Measurements from ENCODE around the gene SKI. TPM values are rescaled to one million over a fixed set of nuclear protein-coding genes. Genes with fewer than 3 reads are reported as not detected.

SKI gene
- total and polyA plus RNA-seq, 9 of the 15 experiments (the other 6 are each of a cell fraction or from before 2014, with no cell fraction given), result 0.10 to 60.5 (median 4.6) TPM

DNA sequence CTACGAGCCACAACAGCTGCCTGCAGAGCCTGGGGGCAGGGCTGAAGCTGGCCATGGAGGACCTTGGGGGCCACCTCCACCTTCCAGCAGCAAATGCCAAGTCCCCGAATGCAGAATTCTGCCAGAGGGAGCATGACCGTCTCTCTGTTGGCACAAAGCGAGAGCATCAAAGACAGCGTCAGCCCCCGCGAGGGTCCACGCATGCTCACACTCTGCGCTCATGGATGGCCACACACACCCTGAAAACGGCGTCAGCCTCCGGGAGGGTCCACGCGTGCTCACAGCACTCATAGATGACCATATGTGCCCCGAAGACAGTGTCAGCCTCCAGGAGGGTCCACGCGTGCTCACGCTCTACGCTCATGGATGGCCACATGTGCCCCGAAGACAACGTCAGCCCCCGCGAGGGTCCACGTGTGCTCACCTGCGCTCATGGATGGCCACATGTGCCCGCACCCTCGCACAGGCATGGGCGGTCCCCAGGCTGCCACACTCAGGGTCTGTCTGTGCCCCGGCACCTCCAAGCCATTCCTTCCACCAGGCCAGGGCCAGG, 116.7 kb downstream of the SKI start:
- Histone ChIP-seq H3K27me3 (ENCODE audit: control insufficient read depth in 2 of 2, insufficient read depth in 2 of 2, low read length in 2 of 2) (peaks cover 69 to 88% of the 10 kb centered on the region in 2 experiments; a peak in 4 of 5 replicates), H3K4me3 (no peak overlapping the region), H3K79me2 (ENCODE audit: control insufficient read depth, insufficient read depth, low read length) (no peaks in the 10 kb centered on the region), H3K9ac (ENCODE audit: insufficient read depth in 1 of 2, low read depth in 2 of 2, low read length in 2 of 2) (no peak overlapping the region), H3K36me3 (ENCODE audit: control insufficient read depth, insufficient read depth, low read length) (no peaks in the 10 kb centered on the region), H3K9me3 (replicated peaks; ENCODE audit: control insufficient read depth, insufficient read depth, low read depth, low read length) (no peaks in the 10 kb centered on the region), H3K4me1 (replicated peaks in 1 of 2; ENCODE audit: control insufficient read depth in 2 of 2, insufficient read depth in 2 of 2, low read length in 2 of 2) (peaks cover 0 to 41% of the 10 kb centered on the region in 2 experiments; a peak in 2 of 5 replicates), H2AFZ (ENCODE audit: low read depth, low read length) (no peak overlapping the region), H3K27ac (ENCODE audit: extremely low read depth, low read depth, low read length) (no peak overlapping the region), H3K4me2 (ENCODE audit: insufficient read depth, low read length) (no peak overlapping the region), H3K9me1 (ENCODE audit: control insufficient read depth, insufficient read depth, low read length) (no peaks in the 10 kb centered on the region), H4K20me1 (replicated peaks; ENCODE audit: control insufficient read depth, insufficient read depth, low read length) (peaks cover 16% of the 10 kb centered on the region)
- FAIRE-seq (no peak), ATAC-seq (no peak), DNase-seq (ENCODE audit: extremely low read depth in 1 of 4, low spot score in 3 of 4) (no peak)
- CTCF ChIA-PET (ENCODE audit: low intra/inter-chr PET ratio), result no interaction called here
- no TSS peak for BruUV-seq (replicated peaks)
- intact Hi-C loops (cut with micrococcal nuclease), result no loop called here
- 28% methylated on average over 29 of the region's 29 CpGs for WGBS (ENCODE audit: insufficient coverage, low coverage, missing lambda C conversion rate)
- in situ Hi-C loops (cut with MboI), result no loop called here
- POLR2A ChIA-PET, result interaction anchor here (0.7 kb wide), 1 partner anchor 11 kb away, joined by 4 read pairs; no protein-coding TSS in a partner anchor
- TF ChIP-seq CREM (IDR thresholded peaks at IDR 0.05; ENCODE audit: low read depth) (no peak), ASH1L (IDR thresholded peaks at IDR 0.05; ENCODE audit: borderline replicate concordance, low read depth, partially characterized antibody) (no peak), FOXK1 (CRISPR knock-in tag; IDR thresholded peaks at IDR 0.05; ENCODE audit: borderline replicate concordance) (no peak), TFAM (CRISPR knock-in tag; conservative IDR thresholded peaks at IDR 0.05) (no peak), ZNF707 (CRISPR knock-in tag; conservative IDR thresholded peaks at IDR 0.05) (no peak), RUNX1 (IDR thresholded peaks at IDR 0.05; ENCODE audit: low read depth) (no peak), ZNF444 (CRISPR knock-in tag; IDR thresholded peaks at IDR 0.05) (no peak)
- TF ChIP-seq, protein P1, sequence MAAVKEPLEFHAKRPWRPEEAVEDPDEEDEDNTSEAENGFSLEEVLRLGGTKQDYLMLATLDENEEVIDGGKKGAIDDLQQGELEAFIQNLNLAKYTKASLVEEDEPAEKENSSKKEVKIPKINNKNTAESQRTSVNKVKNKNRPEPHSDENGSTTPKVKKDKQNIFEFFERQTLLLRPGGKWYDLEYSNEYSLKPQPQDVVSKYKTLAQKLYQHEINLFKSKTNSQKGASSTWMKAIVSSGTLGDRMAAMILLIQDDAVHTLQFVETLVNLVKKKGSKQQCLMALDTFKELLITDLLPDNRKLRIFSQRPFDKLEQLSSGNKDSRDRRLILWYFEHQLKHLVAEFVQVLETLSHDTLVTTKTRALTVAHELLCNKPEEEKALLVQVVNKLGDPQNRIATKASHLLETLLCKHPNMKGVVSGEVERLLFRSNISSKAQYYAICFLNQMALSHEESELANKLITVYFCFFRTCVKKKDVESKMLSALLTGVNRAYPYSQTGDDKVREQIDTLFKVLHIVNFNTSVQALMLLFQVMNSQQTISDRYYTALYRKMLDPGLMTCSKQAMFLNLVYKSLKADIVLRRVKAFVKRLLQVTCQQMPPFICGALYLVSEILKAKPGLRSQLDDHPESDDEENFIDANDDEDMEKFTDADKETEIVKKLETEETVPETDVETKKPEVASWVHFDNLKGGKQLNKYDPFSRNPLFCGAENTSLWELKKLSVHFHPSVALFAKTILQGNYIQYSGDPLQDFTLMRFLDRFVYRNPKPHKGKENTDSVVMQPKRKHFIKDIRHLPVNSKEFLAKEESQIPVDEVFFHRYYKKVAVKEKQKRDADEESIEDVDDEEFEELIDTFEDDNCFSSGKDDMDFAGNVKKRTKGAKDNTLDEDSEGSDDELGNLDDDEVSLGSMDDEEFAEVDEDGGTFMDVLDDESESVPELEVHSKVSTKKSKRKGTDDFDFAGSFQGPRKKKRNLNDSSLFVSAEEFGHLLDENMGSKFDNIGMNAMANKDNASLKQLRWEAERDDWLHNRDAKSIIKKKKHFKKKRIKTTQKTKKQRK (IDR thresholded peaks at IDR 0.05; ENCODE audit: borderline replicate concordance, low read depth, low read length), result no peak
- TF ChIP-seq, protein P2, sequence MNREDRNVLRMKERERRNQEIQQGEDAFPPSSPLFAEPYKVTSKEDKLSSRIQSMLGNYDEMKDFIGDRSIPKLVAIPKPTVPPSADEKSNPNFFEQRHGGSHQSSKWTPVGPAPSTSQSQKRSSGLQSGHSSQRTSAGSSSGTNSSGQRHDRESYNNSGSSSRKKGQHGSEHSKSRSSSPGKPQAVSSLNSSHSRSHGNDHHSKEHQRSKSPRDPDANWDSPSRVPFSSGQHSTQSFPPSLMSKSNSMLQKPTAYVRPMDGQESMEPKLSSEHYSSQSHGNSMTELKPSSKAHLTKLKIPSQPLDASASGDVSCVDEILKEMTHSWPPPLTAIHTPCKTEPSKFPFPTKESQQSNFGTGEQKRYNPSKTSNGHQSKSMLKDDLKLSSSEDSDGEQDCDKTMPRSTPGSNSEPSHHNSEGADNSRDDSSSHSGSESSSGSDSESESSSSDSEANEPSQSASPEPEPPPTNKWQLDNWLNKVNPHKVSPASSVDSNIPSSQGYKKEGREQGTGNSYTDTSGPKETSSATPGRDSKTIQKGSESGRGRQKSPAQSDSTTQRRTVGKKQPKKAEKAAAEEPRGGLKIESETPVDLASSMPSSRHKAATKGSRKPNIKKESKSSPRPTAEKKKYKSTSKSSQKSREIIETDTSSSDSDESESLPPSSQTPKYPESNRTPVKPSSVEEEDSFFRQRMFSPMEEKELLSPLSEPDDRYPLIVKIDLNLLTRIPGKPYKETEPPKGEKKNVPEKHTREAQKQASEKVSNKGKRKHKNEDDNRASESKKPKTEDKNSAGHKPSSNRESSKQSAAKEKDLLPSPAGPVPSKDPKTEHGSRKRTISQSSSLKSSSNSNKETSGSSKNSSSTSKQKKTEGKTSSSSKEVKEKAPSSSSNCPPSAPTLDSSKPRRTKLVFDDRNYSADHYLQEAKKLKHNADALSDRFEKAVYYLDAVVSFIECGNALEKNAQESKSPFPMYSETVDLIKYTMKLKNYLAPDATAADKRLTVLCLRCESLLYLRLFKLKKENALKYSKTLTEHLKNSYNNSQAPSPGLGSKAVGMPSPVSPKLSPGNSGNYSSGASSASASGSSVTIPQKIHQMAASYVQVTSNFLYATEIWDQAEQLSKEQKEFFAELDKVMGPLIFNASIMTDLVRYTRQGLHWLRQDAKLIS (CRISPR knock-in tag; IDR thresholded peaks at IDR 0.05), result no peak
- TF ChIP-seq, protein P3, sequence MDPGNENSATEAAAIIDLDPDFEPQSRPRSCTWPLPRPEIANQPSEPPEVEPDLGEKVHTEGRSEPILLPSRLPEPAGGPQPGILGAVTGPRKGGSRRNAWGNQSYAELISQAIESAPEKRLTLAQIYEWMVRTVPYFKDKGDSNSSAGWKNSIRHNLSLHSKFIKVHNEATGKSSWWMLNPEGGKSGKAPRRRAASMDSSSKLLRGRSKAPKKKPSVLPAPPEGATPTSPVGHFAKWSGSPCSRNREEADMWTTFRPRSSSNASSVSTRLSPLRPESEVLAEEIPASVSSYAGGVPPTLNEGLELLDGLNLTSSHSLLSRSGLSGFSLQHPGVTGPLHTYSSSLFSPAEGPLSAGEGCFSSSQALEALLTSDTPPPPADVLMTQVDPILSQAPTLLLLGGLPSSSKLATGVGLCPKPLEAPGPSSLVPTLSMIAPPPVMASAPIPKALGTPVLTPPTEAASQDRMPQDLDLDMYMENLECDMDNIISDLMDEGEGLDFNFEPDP (CRISPR knock-in tag; IDR thresholded peaks at IDR 0.05), result no peak

Data from K562 (cell line).